Measurements from ENCODE around the gene FXYD2. TPM values are rescaled to one million over a fixed set of nuclear protein-coding genes. Genes with fewer than 3 reads are reported as not detected.

FXYD2 gene
- total and polyA plus RNA-seq, 2 of the 13 experiments (the other 11 are each of a cell fraction or from before 2014, with no cell fraction given), result 45.9 to 106 TPM

GRCh38 chr11:117817368-117818040 lies 7.0 kb downstream of the FXYD2 start:
- no peak overlapping the region for H3K27ac ChIP-seq (ENCODE audit: extremely low read length, insufficient read depth, low read length)
- peak overlapping the region in 1 of 3 experiments; percentile 61; a peak in 1 of 6 replicates for H3K4me3 ChIP-seq (replicated peaks in 1 of 3; ENCODE audit: insufficient read depth in 1 of 3, low read depth in 2 of 3, low read length in 3 of 3)
- 12% methylated on average over 10 of the region's 19 CpGs for WGBS (ENCODE audit: low lambda C conversion rate)
- no peak overlapping the region for H2AFZ ChIP-seq (ENCODE audit: low read length)
- H3K36me3 ChIP-seq (replicated peaks in 1 of 2; ENCODE audit: control insufficient read depth in 1 of 2, insufficient read depth in 2 of 2, low read length in 2 of 2), result no peaks in the 10 kb centered on the region
- H3K27me3 ChIP-seq (ENCODE audit: control insufficient read depth in 1 of 2, insufficient read depth in 2 of 2, low read length in 2 of 2), result peaks cover 0 to 5% of the 10 kb centered on the region in 2 experiments; a peak in 1 of 5 replicates
- in situ Hi-C loops (cut with HindIII; ENCODE audit: extremely low pct_ligation_motif_present, low pct_unique_long_range_greater_than_20kb), result no loop called here
- BruUV-seq (replicated peaks), result no TSS peak
- H3K9me3 ChIP-seq (ENCODE audit: low read length), result no peaks in the 10 kb centered on the region
- H3K4me1 ChIP-seq (ENCODE audit: insufficient read depth, low read length), result peaks cover 73% of the 10 kb centered on the region
- CTCF ChIA-PET (ENCODE audit: low intra/inter-chr PET ratio, low total read pairs), result interaction anchor here (1.1 to 3.9 kb wide), 6 partner anchors 9 to 391 kb away, joined by 3 to 42 read pairs (median 8); no protein-coding TSS in a partner anchor
- POLR2A ChIA-PET, result interaction anchor here (0.9 to 1.9 kb wide), 2 partner anchors 10 to 11 kb away, joined by 3 to 5 read pairs; no protein-coding TSS in a partner anchor
- peak overlapping the region; percentile 90 for H3K4me2 ChIP-seq (ENCODE audit: low read depth, low read length)
- ATAC-seq (peak; percentile 45), DNase-seq (ENCODE audit: low spot score) (peak; percentile 49), FAIRE-seq (peak; percentile 69)
- no peaks in the 10 kb centered on the region for H3K79me2 ChIP-seq (ENCODE audit: insufficient read depth, low read length)
- peaks cover 3% of the 10 kb centered on the region; the same call in 1 of the 2 replicates for H4K20me1 ChIP-seq (ENCODE audit: insufficient read depth, low read length)
- intact Hi-C loops (cut with micrococcal nuclease; ENCODE audit: unreplicated experiment), result loop anchor here (1.0 kb wide), 1 partner anchor 374 kb away; no protein-coding TSS in a partner anchor
- no peak overlapping the region for H3K9ac ChIP-seq (ENCODE audit: insufficient read depth, low read depth, low read length)
- TF ChIP-seq ZNF503 (CRISPR knock-in tag; IDR thresholded peaks at IDR 0.05), result no peak
- no peak for TF ChIP-seq ZSCAN29 (CRISPR knock-in tag; conservative IDR thresholded peaks at IDR 0.05)
- no peak for TF ChIP-seq REL (CRISPR knock-in tag; conservative IDR thresholded peaks at IDR 0.05)
- no peak for TF ChIP-seq TRAFD1 (CRISPR knock-in tag; IDR thresholded peaks at IDR 0.05; ENCODE audit: borderline replicate concordance)
- TF ChIP-seq, protein P1, sequence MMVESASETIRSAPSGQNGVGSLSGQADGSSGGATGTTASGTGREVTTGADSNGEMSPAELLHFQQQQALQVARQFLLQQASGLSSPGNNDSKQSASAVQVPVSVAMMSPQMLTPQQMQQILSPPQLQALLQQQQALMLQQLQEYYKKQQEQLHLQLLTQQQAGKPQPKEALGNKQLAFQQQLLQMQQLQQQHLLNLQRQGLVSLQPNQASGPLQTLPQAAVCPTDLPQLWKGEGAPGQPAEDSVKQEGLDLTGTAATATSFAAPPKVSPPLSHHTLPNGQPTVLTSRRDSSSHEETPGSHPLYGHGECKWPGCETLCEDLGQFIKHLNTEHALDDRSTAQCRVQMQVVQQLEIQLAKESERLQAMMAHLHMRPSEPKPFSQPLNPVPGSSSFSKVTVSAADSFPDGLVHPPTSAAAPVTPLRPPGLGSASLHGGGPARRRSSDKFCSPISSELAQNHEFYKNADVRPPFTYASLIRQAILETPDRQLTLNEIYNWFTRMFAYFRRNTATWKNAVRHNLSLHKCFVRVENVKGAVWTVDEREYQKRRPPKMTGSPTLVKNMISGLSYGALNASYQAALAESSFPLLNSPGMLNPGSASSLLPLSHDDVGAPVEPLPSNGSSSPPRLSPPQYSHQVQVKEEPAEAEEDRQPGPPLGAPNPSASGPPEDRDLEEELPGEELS (CRISPR knock-in tag; IDR thresholded peaks at IDR 0.05), result no peak
- TF ChIP-seq ETV5 (CRISPR knock-in tag; IDR thresholded peaks at IDR 0.05; ENCODE audit: borderline replicate concordance), result no peak
- 0 out of 2 replicates have a peak, but pooled peaks have one; percentile 21 for TF ChIP-seq ZNF331 (CRISPR knock-in tag; IDR thresholded peaks at IDR 0.05)
- TF ChIP-seq NFE2 (CRISPR knock-in tag; IDR thresholded peaks at IDR 0.05), result no peak
- no peak for TF ChIP-seq MIER2 (CRISPR knock-in tag; IDR thresholded peaks at IDR 0.05)
- TF ChIP-seq, protein P2, sequence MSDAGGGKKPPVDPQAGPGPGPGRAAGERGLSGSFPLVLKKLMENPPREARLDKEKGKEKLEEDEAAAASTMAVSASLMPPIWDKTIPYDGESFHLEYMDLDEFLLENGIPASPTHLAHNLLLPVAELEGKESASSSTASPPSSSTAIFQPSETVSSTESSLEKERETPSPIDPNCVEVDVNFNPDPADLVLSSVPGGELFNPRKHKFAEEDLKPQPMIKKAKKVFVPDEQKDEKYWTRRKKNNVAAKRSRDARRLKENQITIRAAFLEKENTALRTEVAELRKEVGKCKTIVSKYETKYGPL (CRISPR knock-in tag; IDR thresholded peaks at IDR 0.05), result no peak
- TF ChIP-seq THYN1 (CRISPR knock-in tag; IDR thresholded peaks at IDR 0.05; ENCODE audit: borderline replicate concordance, low read depth), result no peak
- no peak for TF ChIP-seq RAD51 (IDR thresholded peaks at IDR 0.05; ENCODE audit: borderline replicate concordance)
- no peak for TF ChIP-seq RORA (CRISPR knock-in tag; IDR thresholded peaks at IDR 0.05)
- TF ChIP-seq ZNF674 (CRISPR knock-in tag; IDR thresholded peaks at IDR 0.05; ENCODE audit: low read depth), result no peak
- no peak for TF ChIP-seq SYNCRIP (IDR thresholded peaks at IDR 0.05; ENCODE audit: insufficient read depth, low read depth, low read length)
- TF ChIP-seq ZNF839 (CRISPR knock-in tag; IDR thresholded peaks at IDR 0.05; ENCODE audit: borderline replicate concordance), result no peak
- TF ChIP-seq, protein P3, sequence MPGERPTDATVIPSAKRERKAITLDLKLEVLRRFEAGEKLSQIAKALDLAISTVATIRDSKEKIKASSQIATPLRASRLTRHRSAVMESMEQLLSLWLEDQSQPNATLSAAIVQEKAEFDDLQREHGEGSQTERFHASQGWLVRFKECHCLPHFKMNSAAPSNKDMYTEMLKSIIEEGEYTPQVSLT (CRISPR knock-in tag; IDR thresholded peaks at IDR 0.05; ENCODE audit: borderline replicate concordance, low read depth), result no peak

Data from HepG2 (cell line).